WI38 (cell line): ENCODE data around the gene MTREX.
A peak's percentile ranks its signal among the peaks of the same experiment; 100 is the strongest.

Experiments
- H3K4me3 ChIP-seq: 2 replicates; pipeline ENCODE4 v1.5.1; 2011; ENCODE audit warnings: low read depth, mild to moderate bottlenecking, control low read depth, low read length
- CTCF ChIP-seq: IDR thresholded peaks from 2 replicates; pipeline ENCODE4 v1.5.1; 2012; ENCODE audit warnings: low read depth, mild to moderate bottlenecking, control low read depth, low read length

MTREX gene

GRCh38 chr5:55391707-55392106 lies 83.9 kb downstream of the MTREX start:
- no peak overlapping the region for H3K4me3 ChIP-seq
- no peak for TF ChIP-seq CTCF

- H3K4me3 ChIP-seq, result no peak overlapping the region
- TF ChIP-seq CTCF, result no peak
Observed at GRCh38 chr5:55392669-55393068, 84.9 kb downstream of the MTREX start.

- no peak for TF ChIP-seq CTCF
- H3K4me3 ChIP-seq, result no peak overlapping the region
Observed at GRCh38 chr5:55393501-55394175, 85.8 kb downstream of the MTREX start.

GRCh38 chr5:55402199-55402598 lies 94.4 kb downstream of the MTREX start:
- TF ChIP-seq CTCF, result no peak
- no peak overlapping the region for H3K4me3 ChIP-seq

GRCh38 chr5:55406292-55406691 lies 98.5 kb downstream of the MTREX start:
- no peak for TF ChIP-seq CTCF
- no peak overlapping the region for H3K4me3 ChIP-seq

- no peak overlapping the region for H3K4me3 ChIP-seq
- peak; percentile 58 for TF ChIP-seq CTCF
Observed at GRCh38 chr5:55407059-55407684, 99.4 kb downstream of the MTREX start.

GRCh38 chr5:55407984-55408383 lies 100.2 kb downstream of the MTREX start:
- H3K4me3 ChIP-seq, result no peak overlapping the region
- no peak for TF ChIP-seq CTCF
